Measurements from ENCODE around the gene KRT3.

KRT3 gene

GRCh38 chr12:52827499-52828090 is 31.7 kb upstream of the KRT3 start:
- in situ Hi-C loops (cut with MboI; ENCODE audit: low sequenced_read_pairs) = no loop called here

- in situ Hi-C loops (cut with MboI; ENCODE audit: low sequenced_read_pairs) = no loop called here
Measured at GRCh38 chr12:52826611-52827498, 30.9 kb upstream of the KRT3 start.

DNA sequence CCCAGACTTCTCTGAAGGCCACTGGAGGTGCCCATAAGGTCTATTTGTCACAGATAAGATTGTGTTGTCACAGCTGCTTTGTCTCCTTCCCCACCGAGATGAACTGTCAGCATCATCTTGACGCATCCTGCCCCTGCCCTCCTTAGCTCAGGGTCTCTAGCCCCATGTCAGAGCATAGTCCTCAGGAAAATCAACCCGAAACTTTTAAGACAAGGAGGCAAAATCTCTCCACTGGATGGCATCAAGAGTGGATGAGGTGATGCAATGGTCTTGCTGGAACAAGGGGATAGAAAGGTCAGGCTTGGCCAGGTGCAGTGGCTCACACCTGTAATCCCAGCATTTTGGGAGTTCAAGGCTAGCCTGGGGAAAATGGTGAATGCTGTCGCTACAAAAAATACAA is 30.0 kb upstream of the KRT3 start:
- in situ Hi-C loops (cut with MboI; ENCODE audit: low sequenced_read_pairs) = no loop called here

DNA sequence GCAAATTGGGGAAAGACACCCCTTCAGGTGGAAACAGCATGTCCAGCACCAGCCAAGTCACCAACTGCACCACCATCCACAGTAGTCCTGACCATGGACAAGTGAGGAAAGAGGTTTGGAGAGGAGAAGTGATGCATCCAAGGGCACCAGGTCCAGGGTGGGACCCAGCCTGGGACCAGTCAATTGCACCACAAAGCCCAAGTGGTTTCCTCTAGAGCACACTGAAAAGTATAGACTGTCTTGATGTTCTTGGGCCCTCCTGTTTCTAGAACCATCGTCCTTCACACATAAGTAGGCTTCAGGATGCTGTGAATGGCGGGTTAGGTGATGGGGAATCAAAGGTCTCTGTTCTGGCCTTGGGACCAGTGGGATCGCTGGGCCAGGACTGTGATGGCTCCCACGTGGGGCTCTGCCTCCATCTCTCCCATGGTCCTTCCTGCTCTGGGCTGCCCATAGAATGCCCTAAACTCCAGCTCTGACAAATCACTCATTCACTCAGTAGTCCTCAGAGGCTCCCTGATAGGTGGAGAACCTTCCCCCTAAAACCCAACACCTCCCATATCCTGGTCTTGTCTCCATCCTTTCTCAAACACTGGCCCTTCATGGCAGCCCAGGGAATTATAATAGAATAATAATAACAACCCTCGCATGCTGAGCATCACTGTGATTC is 29.0 kb upstream of the KRT3 start:
- in situ Hi-C loops (cut with MboI; ENCODE audit: low sequenced_read_pairs) = no loop called here

DNA sequence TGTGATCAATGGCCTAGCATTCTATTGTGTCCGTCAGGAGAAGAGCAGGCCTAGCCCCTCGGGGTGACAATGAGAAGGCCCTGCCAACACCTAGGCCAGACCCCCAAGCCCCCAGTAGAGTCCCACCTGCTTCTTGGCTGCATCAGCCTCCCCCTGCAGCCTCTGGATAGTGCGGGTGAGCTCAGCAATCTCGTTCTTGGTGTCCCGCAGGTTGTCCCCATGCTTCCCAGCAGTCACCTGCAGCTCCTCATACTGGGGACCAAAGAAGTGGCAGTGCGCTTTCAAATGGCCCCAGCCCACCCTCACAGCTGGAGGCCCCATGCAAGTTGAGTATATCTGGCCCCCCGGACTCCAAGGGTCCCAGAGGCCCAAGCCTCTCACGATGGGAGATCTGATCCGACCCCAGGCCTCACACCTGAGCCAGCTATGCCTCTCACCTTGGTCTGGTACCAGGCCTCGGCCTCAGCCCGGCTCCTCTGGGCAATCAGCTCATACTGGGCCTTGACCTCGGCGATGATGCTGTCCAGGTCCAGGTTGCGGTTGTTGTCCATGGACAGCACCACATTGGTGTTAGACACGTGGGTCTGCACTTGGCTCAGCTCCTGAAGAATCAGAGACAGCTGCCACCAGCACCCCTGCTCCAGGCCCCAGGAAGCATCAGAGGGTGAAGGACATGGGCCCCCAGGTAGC is 28.0 kb upstream of the KRT3 start:
- in situ Hi-C loops (cut with MboI; ENCODE audit: low sequenced_read_pairs) = no loop called here

DNA sequence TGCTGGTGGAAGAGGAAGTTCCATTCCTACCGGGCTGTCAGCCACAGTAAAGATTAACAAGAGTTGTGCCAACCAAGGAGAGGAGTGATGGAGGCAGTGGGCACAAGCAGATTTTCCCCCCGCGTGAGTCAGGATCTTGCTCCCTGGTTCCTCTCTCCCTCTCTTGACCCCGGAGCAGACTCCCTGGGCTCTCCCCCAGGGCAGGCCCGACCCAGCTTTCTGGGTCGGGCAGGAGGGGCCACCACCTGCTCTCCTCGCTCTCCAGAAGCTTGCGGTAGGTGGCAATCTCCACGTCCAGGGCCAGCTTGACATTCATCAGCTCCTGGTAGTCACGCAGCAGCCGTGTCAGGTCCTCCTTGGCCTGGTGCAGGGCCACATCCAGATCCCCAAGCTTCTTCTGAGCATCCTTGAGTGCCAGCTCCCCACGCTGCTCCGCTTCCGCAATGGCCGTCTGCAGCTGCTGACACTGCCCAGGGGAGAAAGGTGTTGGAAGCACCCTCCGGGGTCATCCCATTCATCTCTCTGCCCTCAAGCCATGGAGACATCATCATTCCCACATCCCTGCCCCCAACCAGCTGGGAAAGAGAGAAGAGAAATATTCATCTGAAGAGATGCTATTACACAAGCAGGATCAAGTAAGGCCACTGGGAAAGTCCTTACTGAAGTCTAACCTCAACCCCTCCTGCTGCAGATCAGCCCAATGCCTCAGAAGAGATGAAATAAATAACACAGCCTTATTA is 27.0 kb upstream of the KRT3 start:
- in situ Hi-C loops (cut with MboI; ENCODE audit: low sequenced_read_pairs) = no loop called here

GRCh38 chr12:52821826-52822660 is 26.1 kb upstream of the KRT3 start:
- in situ Hi-C loops (cut with MboI; ENCODE audit: low sequenced_read_pairs) = no loop called here

- in situ Hi-C loops (cut with MboI; ENCODE audit: low sequenced_read_pairs) = no loop called here
Measured at GRCh38 chr12:52821071-52821730, 25.3 kb upstream of the KRT3 start.

DNA sequence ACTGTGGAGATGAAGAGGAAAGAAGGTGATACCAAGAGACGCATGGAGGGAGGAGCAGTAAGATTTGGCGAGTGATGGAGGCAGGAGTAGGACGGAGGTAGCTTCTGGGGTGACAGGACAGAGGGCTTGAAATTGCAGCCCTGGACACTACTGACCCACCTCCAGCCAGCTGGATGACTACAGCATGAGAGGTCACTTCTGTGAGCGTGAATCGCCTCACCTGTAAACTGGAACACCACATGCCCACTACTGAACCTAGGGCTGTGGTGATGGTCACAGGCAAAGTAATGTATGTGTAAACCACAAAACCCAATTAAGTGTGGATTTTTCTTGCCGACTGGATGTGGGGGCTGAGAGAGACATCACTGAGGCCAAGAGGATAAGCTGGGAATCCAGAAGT is 24.6 kb upstream of the KRT3 start:
- in situ Hi-C loops (cut with MboI; ENCODE audit: low sequenced_read_pairs) = no loop called here

GRCh38 chr12:52819731-52820510 is 24.0 kb upstream of the KRT3 start:
- in situ Hi-C loops (cut with MboI; ENCODE audit: low sequenced_read_pairs) = no loop called here

- in situ Hi-C loops (cut with MboI; ENCODE audit: low sequenced_read_pairs) = no loop called here
Measured at GRCh38 chr12:52818887-52819420, 23.0 kb upstream of the KRT3 start.

- in situ Hi-C loops (cut with MboI; ENCODE audit: low sequenced_read_pairs) = no loop called here
Measured at GRCh38 chr12:52818388-52818787, 22.5 kb upstream of the KRT3 start.

- in situ Hi-C loops (cut with MboI; ENCODE audit: low sequenced_read_pairs) = no loop called here
Measured at GRCh38 chr12:52817699-52818238, 21.9 kb upstream of the KRT3 start.

GRCh38 chr12:52817003-52817698 is 21.2 kb upstream of the KRT3 start:
- in situ Hi-C loops (cut with MboI; ENCODE audit: low sequenced_read_pairs) = no loop called here

DNA sequence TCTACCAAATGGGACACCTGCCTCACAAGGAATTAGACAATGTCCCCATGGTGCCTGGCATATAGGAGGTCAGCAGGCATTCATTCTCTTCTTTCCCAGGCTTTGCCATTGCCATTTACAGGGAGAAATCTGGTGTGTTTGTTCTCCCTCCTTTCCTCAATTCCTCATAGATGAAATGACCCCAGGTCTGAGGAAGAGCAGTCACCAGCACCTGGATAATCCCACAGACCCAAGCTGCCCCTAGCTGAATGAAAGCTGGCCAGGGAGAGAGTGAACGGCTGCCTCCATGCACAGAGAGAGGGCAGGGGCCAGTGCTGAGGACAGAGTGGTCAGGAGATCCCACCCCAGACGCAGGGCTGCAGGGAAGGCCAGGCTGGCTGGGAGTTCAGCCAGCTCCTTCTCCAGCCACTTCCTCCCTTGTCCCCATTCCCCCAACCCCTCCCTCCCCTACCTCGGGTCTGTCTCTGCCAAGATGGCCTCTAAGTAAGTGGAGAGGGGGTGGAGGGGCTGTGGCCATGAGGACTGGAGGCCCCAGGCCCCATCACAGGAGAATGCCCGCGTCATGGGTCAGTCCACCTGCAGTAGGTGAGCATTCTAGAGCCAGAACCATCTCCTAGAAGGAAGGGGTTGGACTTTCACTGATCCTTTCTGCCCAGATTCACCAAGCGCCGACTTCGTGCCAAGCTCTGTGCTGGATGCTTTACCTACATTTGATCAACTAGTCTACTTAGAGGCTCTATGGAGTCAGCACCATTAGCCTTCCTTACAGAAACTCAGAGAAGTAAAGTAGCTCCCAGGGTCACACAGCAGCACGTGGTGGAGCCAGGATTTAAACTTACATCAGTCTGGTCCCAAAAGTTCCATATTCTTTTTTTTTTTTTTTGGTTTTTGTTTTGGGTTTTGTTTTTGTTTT is 20.0 kb upstream of the KRT3 start:
- in situ Hi-C loops (cut with MboI; ENCODE audit: low sequenced_read_pairs) = no loop called here

GRCh38 chr12:52815161-52815560 is 19.2 kb upstream of the KRT3 start:
- in situ Hi-C loops (cut with MboI; ENCODE audit: low sequenced_read_pairs) = no loop called here

All from hTERT RPE-1 (cell line).